GM18526 (cell line): Measurements from ENCODE around the gene EXOC6B.

ENCODE experiments used
- POLR2A ChIP-seq: IDR thresholded peaks from 3 replicates; pipeline ENCODE4 v1.6.1; 2011; ENCODE audit not compliant: insufficient read length; ENCODE audit errors: extremely low read depth

EXOC6B gene

GRCh38 chr2:72236445-72237067, 589.3 kb downstream of the EXOC6B start:
- TF ChIP-seq POLR2A = no peak

DNA sequence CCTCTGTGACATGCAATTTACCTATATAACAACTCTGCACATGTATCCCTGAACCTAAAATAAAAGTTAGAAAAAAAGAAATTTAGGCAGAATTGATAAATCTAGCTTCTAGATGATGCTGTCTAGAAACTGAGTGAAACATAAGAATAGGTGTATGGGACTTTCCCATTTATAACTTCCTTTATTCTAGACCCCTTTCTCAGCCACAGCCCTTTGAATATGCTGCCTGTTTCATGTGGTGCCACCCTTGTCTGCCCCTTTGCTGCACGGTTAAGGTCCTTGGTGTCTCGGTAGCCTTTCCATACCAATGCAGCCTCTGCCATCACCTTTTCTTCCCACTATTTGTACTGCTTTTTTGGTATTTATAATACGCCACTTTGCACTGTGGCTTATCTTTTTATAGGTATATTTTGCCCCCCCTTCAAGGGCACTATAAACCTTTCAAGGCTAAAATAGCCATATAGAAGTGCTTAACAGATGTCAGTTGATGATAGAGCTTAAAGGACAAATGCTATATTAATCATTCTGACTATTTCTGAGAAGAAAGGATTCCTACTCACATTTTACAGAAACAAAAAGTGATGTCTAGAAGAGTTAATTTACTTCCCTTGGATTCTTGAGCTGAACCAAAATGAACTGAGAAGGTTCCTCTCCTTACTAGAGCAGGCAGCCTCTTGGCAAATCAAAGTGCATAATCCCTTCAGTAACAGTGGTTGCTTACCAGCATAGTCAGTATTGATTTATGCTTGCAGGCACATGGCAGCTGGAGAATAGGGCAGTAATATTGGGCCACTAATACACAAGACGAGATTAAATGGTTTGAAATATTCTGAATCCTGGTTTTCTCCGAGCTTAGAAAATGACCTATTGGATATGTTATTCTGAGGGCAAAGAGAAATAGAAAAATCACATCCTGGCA, 590.1 kb downstream of the EXOC6B start:
- no peak for TF ChIP-seq POLR2A

- no peak for TF ChIP-seq POLR2A
Measured at GRCh38 chr2:72233211-72233610, 592.6 kb downstream of the EXOC6B start.

DNA sequence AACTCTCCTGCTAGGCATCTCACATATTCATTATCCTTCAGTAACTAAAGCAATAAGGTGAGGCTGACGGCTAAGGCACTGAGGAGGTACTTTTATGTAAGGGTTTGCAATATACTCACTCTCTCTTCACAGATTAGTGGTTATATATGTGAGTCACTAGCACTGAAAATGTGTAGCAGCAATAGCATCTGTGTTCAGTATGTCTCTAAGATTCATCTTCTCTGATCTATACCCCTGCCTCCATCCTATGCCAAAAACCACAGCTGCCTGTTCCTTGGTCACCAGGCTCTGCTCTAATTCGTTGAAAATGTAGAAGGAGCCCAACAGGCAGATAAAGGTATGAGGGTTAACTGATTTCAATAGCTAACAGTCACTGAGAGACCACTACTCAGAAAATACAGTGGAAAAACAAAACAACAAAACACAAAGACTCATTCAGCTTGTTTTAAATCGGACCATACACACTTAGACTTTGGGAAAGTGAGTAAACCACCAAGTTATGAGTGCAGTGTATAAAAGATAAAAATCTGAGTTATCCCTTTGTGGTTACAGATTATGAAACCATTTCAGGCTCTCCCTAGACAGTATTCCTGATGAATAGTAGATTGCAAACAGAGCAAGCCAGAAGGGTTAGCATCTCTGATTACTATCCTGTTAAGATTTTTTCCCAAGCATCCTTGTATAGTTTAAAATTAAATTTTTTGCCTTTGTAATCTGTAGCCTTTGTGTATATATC, 602.8 kb downstream of the EXOC6B start:
- no peak for TF ChIP-seq POLR2A

GRCh38 chr2:72220170-72220569, 605.7 kb downstream of the EXOC6B start:
- TF ChIP-seq POLR2A = no peak

DNA sequence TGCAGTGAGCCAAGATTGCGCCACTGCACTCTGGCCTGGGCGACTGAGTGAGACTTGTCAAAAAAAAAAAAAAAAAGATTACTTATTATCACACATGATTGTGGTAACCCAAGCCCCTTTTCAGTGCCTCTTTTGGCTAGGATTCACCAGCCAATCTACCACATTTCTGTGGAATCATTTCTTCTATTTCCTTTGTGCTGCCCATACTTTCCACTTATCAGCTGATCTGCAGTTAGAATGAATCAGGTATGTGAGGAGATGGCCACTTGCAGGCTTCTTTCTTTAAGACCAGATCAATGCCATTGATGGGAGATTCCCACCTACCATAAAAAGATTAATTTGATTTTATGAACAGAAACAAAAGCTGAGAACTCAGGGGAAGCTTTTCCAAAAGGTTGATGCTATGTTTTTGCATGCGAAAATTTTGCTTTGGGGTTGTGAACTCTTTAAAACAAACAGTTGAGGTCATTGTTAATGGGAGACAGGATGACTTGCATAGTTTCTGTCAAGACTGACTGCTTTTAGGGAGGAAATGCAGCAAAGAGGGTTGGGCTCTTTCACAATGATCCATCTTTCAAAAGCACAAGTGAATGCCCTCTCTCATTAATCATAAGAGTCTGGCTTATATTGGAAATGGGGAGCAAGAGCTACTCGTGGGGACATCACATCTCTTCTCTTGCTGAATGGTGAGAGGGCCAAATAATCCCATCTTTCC, 611.2 kb downstream of the EXOC6B start:
- no peak for TF ChIP-seq POLR2A

DNA sequence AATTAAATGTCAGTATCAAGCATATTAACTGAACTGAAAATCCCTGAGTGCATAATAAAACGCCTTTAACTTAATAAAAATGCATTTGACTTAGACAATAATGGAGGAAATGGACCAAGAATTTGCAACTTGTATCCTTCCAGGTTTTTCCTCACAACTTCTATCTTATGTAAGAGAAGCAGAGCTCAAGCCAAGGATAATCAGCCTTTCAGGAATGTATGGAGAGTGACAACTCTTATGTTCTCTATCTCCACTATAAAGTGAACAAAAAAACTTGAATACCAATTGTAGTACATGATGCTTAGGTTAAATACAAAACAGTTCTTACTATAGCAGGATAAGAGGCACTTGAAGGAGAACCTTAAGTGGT, 613.4 kb downstream of the EXOC6B start:
- TF ChIP-seq POLR2A = no peak

DNA sequence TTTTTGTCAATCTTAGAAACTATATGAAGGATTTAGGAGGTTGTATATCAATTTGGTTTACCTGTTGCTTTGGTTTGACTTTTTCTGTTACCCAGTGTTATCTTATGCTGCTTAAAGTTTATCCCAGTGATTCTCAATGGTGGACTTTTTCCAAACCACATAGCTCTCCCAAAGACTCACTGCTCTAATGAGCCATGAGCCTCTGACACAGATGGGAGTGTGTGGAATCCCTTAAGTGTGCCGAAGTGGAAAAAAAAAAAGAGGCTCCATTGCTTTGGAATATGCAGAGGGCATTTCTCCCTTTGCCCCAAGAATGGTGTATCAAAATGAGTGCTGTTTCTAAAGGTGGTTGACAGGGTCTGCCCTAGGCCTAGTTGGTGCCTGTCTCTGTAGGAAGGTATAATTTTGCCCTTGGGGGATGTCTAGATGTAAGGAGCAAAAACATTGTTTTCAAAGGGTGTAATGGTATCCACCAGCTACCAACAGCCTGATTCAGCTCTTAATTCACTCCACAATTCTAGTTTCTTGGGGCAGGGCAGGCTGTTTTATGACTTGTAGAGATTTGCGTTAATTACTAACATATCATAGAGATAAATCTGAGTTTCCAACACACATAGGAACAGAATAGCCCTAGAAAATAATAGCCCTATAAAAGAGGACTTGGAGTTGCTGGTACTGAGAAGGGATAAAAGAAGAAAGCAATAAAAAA, 613.9 kb downstream of the EXOC6B start:
- TF ChIP-seq POLR2A = no peak

- no peak for TF ChIP-seq POLR2A
Measured at GRCh38 chr2:72211350-72211749, 614.5 kb downstream of the EXOC6B start.

DNA sequence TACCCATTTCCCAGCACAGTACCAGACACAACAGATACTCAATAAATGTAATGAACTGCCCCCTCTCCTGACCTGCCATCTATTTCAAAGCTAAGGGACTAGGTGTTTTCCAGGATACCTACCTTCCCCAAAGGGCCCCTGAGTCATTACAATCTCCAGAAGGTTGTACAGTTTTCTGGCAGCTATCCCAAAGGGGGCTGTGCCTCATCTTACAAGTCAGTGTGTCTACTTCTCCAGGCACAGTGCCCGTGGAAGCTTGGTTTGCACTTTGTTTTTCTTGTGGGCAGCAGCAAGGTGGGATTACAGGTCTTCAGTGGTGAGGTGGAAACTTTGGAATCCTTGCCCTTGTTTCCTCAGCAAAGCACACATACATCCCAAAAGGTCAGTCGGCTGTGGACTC, 615.4 kb downstream of the EXOC6B start:
- no peak for TF ChIP-seq POLR2A

GRCh38 chr2:72208225-72208624, 617.6 kb downstream of the EXOC6B start:
- no peak for TF ChIP-seq POLR2A

- no peak for TF ChIP-seq POLR2A
Measured at GRCh38 chr2:72207334-72207733, 618.5 kb downstream of the EXOC6B start.

DNA sequence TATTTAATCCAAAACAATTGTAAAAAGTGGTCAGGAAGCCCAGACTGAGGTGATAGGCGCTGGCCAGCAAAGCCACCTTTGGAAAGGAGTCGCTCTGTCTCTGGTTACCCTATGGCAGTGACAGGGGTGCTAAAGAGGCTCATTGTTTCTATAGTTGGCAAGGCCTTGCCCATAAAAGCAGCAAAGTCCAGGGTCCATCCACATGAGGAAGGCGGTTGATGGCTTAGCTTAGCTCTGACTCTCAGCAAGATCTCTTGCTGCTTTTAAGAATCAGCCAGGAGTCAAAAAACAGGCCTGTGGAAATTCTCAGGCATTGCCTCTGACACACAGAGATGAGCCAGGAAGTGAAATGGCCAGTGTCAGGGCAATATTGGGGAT, 620.3 kb downstream of the EXOC6B start:
- TF ChIP-seq POLR2A = no peak

DNA sequence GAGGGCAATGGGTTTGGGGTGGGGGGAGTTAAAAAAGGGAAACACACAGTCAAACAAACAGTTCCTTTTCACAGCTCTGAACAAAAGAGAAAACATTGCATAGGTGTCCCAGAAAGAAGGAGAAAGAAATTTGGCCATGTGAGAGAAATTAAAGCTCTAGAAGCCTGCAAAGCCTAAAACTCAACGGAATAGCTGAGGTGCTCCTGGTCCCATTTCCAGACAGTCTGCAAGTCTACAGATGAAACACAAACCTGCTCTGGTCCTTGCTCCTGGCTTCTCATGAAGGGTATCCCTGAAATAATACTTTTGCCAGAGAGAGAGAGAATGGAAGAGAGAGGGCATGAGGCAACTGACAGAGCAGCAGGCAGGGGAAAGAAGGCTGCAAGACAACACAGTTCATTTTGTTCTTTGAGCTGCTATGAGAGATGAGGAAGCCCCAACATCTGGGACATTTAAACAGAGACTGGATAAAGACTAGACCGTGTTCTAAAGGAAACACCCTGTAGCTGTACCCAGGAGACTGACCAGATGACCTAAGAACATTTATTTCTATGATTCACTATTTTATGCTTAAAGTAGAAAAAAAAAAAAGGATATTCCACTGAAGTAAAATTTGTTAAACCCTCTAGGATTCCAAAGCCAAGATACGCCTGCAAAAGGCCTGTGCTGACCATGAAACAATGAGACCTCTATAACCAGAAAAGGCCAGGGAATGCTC, 620.9 kb downstream of the EXOC6B start:
- TF ChIP-seq POLR2A = no peak
